HEK293T (cell line): ENCODE data around the gene GAGE12H.
"Not testable (repeated sequence)": the region's sequence is repeated elsewhere in the genome, so short reads cannot be mapped to it uniquely, and the experiment has no call there.

Experiments used
- FOXA1 ChIP-seq: fragments of 450-650 bp; IDR thresholded peaks from 2 replicates; pipeline ENCODE4 v1.6.1; 2016; ENCODE audit warnings: mild to moderate bottlenecking
- PKNOX1 ChIP-seq: fragments of 450-650 bp; IDR thresholded peaks from 2 replicates; pipeline ENCODE4 v1.6.1; 2016
- SP1 ChIP-seq: fragments of 450-650 bp; IDR thresholded peaks from 2 replicates; pipeline ENCODE4 v1.6.1; 2017
- SUZ12 ChIP-seq: fragments of 450-650 bp; IDR thresholded peaks from 2 replicates; pipeline ENCODE4 v1.6.1; 2016; ENCODE audit warnings: mild to moderate bottlenecking
- ZNF384 ChIP-seq: fragments of 450-650 bp; IDR thresholded peaks from 2 replicates; pipeline ENCODE4 v1.6.1; 2016

GRCh38 chrX:49570100-49570499 is 9.6 kb upstream of the GAGE12H start, which contains the start of gene GAGE12G:
- not testable (repeated sequence) for TF ChIP-seq PKNOX1, SP1, ZNF384, FOXA1, SUZ12
